CD4-positive, alpha-beta T cell treated with Interleukin-17A for 1 hour (primary cell): ENCODE results near the gene KCNA10.

ENCODE experiments used
- DNase-seq: peaks from one replicate; pipeline ENCODE4 v3.0.0-alpha.2; 2020

The KCNA10 gene

GRCh38 chr1:110519125-110519810 lies at the start of gene KCNA10:
Gene KCNA10, minus strand, starts transcription at chr1:110519175. Its CDS starts 388 bp downstream, at chr1:110518787.
- no peak for DNase-seq

GRCh38 chr1:110566836-110567235 lies 47.9 kb upstream of the KCNA10 start:
- no peak for DNase-seq

GRCh38 chr1:110565565-110565964 lies 46.6 kb upstream of the KCNA10 start:
- no peak for DNase-seq

GRCh38 chr1:110563089-110563488 lies 44.1 kb upstream of the KCNA10 start:
- DNase-seq, result no peak

- DNase-seq, result no peak
These were observed 42.6 kb upstream of the KCNA10 start for GRCh38 chr1:110561596-110561995.

GRCh38 chr1:110559157-110559556 lies 40.2 kb upstream of the KCNA10 start:
- DNase-seq, result no peak

- no peak for DNase-seq
These were observed 38.5 kb upstream of the KCNA10 start for GRCh38 chr1:110557481-110557880.

GRCh38 chr1:110556471-110556807 lies 37.5 kb upstream of the KCNA10 start:
- no peak for DNase-seq

GRCh38 chr1:110555807-110556470 lies 37.0 kb upstream of the KCNA10 start:
- no peak for DNase-seq

- DNase-seq, result peak; percentile 55
These were observed 36.2 kb upstream of the KCNA10 start for GRCh38 chr1:110554871-110555801.

GRCh38 chr1:110551278-110551809 lies 32.4 kb upstream of the KCNA10 start:
- DNase-seq, result no peak

- DNase-seq, result no peak
These were observed 30.9 kb upstream of the KCNA10 start for GRCh38 chr1:110549831-110550230.

GRCh38 chr1:110548381-110548780 lies 29.4 kb upstream of the KCNA10 start:
- no peak for DNase-seq

- DNase-seq, result no peak
These were observed 28.0 kb upstream of the KCNA10 start for GRCh38 chr1:110547017-110547416.

- DNase-seq, result no peak
These were observed 26.5 kb upstream of the KCNA10 start for GRCh38 chr1:110545492-110545891.

GRCh38 chr1:110544753-110545152 lies 25.8 kb upstream of the KCNA10 start:
- DNase-seq, result no peak

GRCh38 chr1:110542725-110543124 lies 23.8 kb upstream of the KCNA10 start:
- no peak for DNase-seq

GRCh38 chr1:110541906-110542395 lies 23.0 kb upstream of the KCNA10 start:
- no peak for DNase-seq

GRCh38 chr1:110540891-110541685 lies 22.1 kb upstream of the KCNA10 start:
- no peak for DNase-seq

GRCh38 chr1:110538921-110539320 lies 19.9 kb upstream of the KCNA10 start:
- DNase-seq, result no peak

- DNase-seq, result no peak
These were observed 19.1 kb upstream of the KCNA10 start for GRCh38 chr1:110538075-110538474.

- no peak for DNase-seq
These were observed 17.0 kb upstream of the KCNA10 start for GRCh38 chr1:110535985-110536384.
